IPS DF 6.9 (cell line): Measurements from ENCODE around the gene RSPRY1.
"Not testable (repeated sequence)": the region's sequence is repeated elsewhere in the genome, so short reads cannot be mapped to it uniquely, and the experiment has no call there.

Experiments used
- DNase-seq: peaks from one replicate; pipeline ENCODE4 v3.0.0-alpha.2; 2013; ENCODE audit warnings: low read depth, low spot score
- H3K27ac ChIP-seq: one replicate; pipeline ENCODE4 v1.5.1; 2013; ENCODE audit warnings: low read length, control low read depth
- H3K27me3 ChIP-seq: 2 replicates; pipeline ENCODE4 v1.6.1; 2013; ENCODE audit warnings: mild to moderate bottlenecking, low read length; ENCODE audit not compliant: control insufficient read depth, insufficient read depth
- H3K36me3 ChIP-seq: 2 replicates; pipeline ENCODE4 v1.6.1; 2013; ENCODE audit warnings: low read length; ENCODE audit not compliant: control insufficient read depth, insufficient read depth
- H3K4me1 ChIP-seq: 2 replicates; pipeline ENCODE4 v1.6.1; 2013; ENCODE audit warnings: low read length; ENCODE audit not compliant: control insufficient read depth, insufficient read depth
- H3K4me3 ChIP-seq: 2 replicates; pipeline ENCODE4 v1.5.1; 2013; ENCODE audit warnings: mild to moderate bottlenecking, low read length
- H3K9me3 ChIP-seq: 2 replicates; pipeline ENCODE4 v1.6.1; 2013; ENCODE audit warnings: low read length, inconsistent platforms; ENCODE audit not compliant: control insufficient read depth, insufficient read depth
- WGBS: extraction: QIAGEN DNeasy Blood & Tissue Kit; methylation state at CpG from one replicate; pipeline ENCODE4 v1.1.7; 2013; ENCODE audit warnings: mixed read lengths, missing lambda C conversion rate; ENCODE audit not compliant: insufficient read length, insufficient coverage; 5-methylcytosine and 5-hydroxymethylcytosine counted together

RSPRY1 gene

GRCh38 chr16:57264381-57264780 is 78.3 kb downstream of the RSPRY1 start:
- Histone ChIP-seq H3K9me3 (no peaks in the 10 kb centered on the region), H3K36me3 (no peaks in the 10 kb centered on the region), H3K27ac (no peak overlapping the region), H3K4me1 (peaks cover 2% of the 10 kb centered on the region; the same call in 1 of the 2 replicates), H3K4me3 (no peak overlapping the region), H3K27me3 (no peaks in the 10 kb centered on the region)
- WGBS: no CpG with 5 or more reads among the region's 8 CpGs
- no peak for DNase-seq

GRCh38 chr16:57264950-57265371 is 78.8 kb downstream of the RSPRY1 start:
- WGBS: no CpG with 5 or more reads among the region's 11 CpGs
- no peaks in the 10 kb centered on the region for H3K36me3 ChIP-seq

GRCh38 chr16:57265850-57266530 is 79.9 kb downstream of the RSPRY1 start:
- H3K27ac ChIP-seq: no peak overlapping the region
- no peak overlapping the region for H3K4me3 ChIP-seq
- no peak for DNase-seq
- peaks cover 5% of the 10 kb centered on the region; the same call in 1 of the 2 replicates for H3K4me1 ChIP-seq
- H3K27me3 ChIP-seq: no peaks in the 10 kb centered on the region
- H3K36me3 ChIP-seq: no peaks in the 10 kb centered on the region
- no peaks in the 10 kb centered on the region for H3K9me3 ChIP-seq
- no CpG with 5 or more reads among the region's 16 CpGs for WGBS

More at GRCh38 chr16:57264950-57265371, 78.8 kb downstream of the RSPRY1 start:
- Histone ChIP-seq H3K4me3 (no peak overlapping the region), H3K27ac (no peak overlapping the region), H3K9me3 (no peaks in the 10 kb centered on the region), H3K4me1 (peaks cover 2% of the 10 kb centered on the region; the same call in 1 of the 2 replicates), H3K27me3 (no peaks in the 10 kb centered on the region)
- DNase-seq: no peak

GRCh38 chr16:57266531-57267260 is 80.6 kb downstream of the RSPRY1 start:
- no peaks in the 10 kb centered on the region for H3K27me3 ChIP-seq
- H3K36me3 ChIP-seq: no peaks in the 10 kb centered on the region
- DNase-seq: no peak
- H3K4me3 ChIP-seq: no peak overlapping the region
- H3K9me3 ChIP-seq: no peaks in the 10 kb centered on the region
- no CpG with 5 or more reads among the region's 6 CpGs for WGBS
- no peak overlapping the region for H3K27ac ChIP-seq
- peaks cover 5% of the 10 kb centered on the region; the same call in 1 of the 2 replicates for H3K4me1 ChIP-seq

DNA sequence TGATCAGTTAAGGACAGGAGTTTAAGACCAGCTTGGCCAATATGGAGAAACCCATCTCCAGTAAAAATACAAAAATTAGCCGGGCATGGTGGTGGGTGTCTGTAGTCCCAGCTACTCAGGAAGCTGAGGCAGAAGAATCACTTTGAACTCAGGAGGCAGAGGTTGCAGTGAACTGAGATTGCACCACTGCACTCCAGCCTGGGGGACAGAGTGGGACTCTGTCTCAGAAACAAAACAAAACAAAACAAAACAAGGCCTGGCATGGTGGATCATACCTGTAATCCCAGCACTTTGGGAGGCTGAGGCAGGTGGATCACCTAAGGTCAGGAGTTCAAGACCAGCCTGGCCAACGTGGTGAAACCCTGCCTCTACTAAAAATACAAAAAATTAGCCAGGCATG is 81.2 kb downstream of the RSPRY1 start:
- H3K27ac ChIP-seq, H3K4me3 ChIP-seq, DNase-seq, H3K4me1 ChIP-seq, H3K36me3 ChIP-seq, H3K27me3 ChIP-seq, H3K9me3 ChIP-seq: not testable (repeated sequence)
- WGBS: no CpG with 5 or more reads among the region's 2 CpGs

- H3K27ac ChIP-seq: no peak overlapping the region
- no peaks in the 10 kb centered on the region for H3K36me3 ChIP-seq
- H3K4me1 ChIP-seq: peaks cover 5% of the 10 kb centered on the region; the same call in 1 of the 2 replicates
- no CpG with 5 or more reads among the region's 14 CpGs for WGBS
- H3K9me3 ChIP-seq: no peaks in the 10 kb centered on the region
- H3K4me3 ChIP-seq: no peak overlapping the region
- no peak for DNase-seq
- no peaks in the 10 kb centered on the region for H3K27me3 ChIP-seq
Measured at GRCh38 chr16:57268804-57269800, 83.0 kb downstream of the RSPRY1 start.

- DNase-seq: no peak
- Histone ChIP-seq H3K4me1 (peaks cover 5% of the 10 kb centered on the region; the same call in 1 of the 2 replicates), H3K27me3 (no peaks in the 10 kb centered on the region), H3K4me3 (no peak overlapping the region; the same call in 1 of the 2 replicates), H3K27ac (no peak overlapping the region), H3K36me3 (no peaks in the 10 kb centered on the region), H3K9me3 (no peaks in the 10 kb centered on the region)
- WGBS: no CpG with 5 or more reads among the region's 25 CpGs
Measured at GRCh38 chr16:57270221-57271062, 84.3 kb downstream of the RSPRY1 start.

DNA sequence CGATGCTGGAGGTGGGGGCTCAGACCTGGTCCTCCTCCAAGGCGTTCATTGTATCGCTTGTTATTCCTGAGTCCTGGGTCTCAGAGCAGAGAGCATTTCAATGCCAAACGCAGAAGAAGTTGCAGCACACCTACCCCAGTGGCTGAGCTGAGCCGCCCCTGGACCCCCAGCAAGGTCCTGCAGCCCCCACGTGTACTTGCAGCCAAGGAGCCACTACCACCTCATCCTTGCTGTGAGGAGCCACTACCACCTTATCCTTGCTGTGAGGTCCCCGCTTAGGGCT is 84.9 kb downstream of the RSPRY1 start:
- Histone ChIP-seq H3K36me3 (no peaks in the 10 kb centered on the region), H3K27ac (no peak overlapping the region), H3K9me3 (no peaks in the 10 kb centered on the region), H3K4me3 (no peak overlapping the region), H3K4me1 (peaks cover 5% of the 10 kb centered on the region; the same call in 1 of the 2 replicates), H3K27me3 (no peaks in the 10 kb centered on the region)
- no peak for DNase-seq
- no CpG with 5 or more reads among the region's 7 CpGs for WGBS

DNA sequence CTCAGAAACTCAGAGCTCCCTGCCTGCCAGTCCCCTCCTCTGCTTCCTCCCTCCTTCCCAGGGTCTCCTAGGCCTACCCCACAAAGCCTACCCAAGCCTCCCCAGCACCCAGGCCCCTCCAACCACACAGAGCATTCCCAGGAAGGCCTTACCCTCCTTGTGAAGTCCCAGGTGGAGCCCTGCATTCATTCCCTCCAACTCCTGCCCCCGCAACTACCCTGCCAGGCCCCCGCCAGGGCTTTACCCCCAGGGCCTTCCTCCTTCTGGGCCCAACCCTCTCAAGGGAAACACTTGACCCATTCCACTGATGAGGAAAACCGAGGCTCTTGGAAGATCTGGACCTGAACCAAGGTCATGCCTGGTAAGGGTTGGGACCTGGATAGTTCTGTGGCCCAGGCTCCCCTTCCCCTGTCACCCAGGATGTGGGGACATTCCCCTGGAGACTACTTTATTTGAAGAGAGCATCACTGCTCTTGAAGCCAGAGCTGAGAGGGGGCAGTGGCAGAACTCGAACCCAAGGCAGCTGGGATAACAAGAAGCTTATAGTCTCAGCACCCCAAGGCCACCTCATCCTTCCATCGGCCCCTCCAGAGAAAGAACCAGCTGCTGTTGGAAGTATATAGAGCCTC is 85.9 kb downstream of the RSPRY1 start:
- no peaks in the 10 kb centered on the region for H3K27me3 ChIP-seq
- H3K4me1 ChIP-seq: peaks cover 7% of the 10 kb centered on the region
- no peak overlapping the region for H3K4me3 ChIP-seq
- H3K27ac ChIP-seq: no peak overlapping the region
- no peak for DNase-seq
- WGBS: no CpG with 5 or more reads among the region's 5 CpGs
- H3K9me3 ChIP-seq: no peaks in the 10 kb centered on the region
- H3K36me3 ChIP-seq: no peaks in the 10 kb centered on the region
